Calu3 (cell line): ENCODE measurements around the gene HBA1. TPM values are rescaled to one million over a fixed set of nuclear protein-coding genes. Genes with fewer than 3 reads are reported as not detected.
A peak's percentile ranks its signal among the peaks of the same experiment; 100 is the strongest.

Experiments used
- BruUV-seq: library from RNA; stranded (reverse); fragments of 400-500 nt; replicated peaks from 2 replicates; lab custom pipeline; 2021; lab: Mats Ljungman, UMichigan
- CTCF ChIA-PET: fragments of 300-600 bp; sonication (Branson Sonifier 250); formaldehyde crosslinking; loops from one replicate; lab custom pipeline; 2022; ENCODE audit warnings: antibody characterized with exemption; lab: Charles Lee
- DNase-seq: peaks from one replicate; pipeline ENCODE4 v3.0.0; 2022
- H3K27ac Mint-ChIP-seq: one replicate; pipeline ENCODE4 v1.8.0; 2022; ENCODE audit warnings: mixed read lengths; ENCODE audit not compliant: unreplicated experiment
- H3K27me3 Mint-ChIP-seq: one replicate; pipeline ENCODE4 v1.8.0; 2022; ENCODE audit warnings: mixed read lengths; ENCODE audit not compliant: unreplicated experiment
- H3K36me3 Mint-ChIP-seq: one replicate; pipeline ENCODE4 v1.8.0; 2022; ENCODE audit warnings: mild to moderate bottlenecking, moderate library complexity, mixed read lengths; ENCODE audit not compliant: insufficient read depth, unreplicated experiment
- H3K4me1 Mint-ChIP-seq: one replicate; pipeline ENCODE4 v1.8.0; 2022; ENCODE audit warnings: mild to moderate bottlenecking, low read depth, mixed read lengths; ENCODE audit not compliant: unreplicated experiment
- H3K4me3 Mint-ChIP-seq: one replicate; pipeline ENCODE4 v1.8.0; 2022; ENCODE audit warnings: mild to moderate bottlenecking, low read depth, moderate library complexity, mixed read lengths; ENCODE audit not compliant: unreplicated experiment
- H3K9me3 Mint-ChIP-seq: one replicate; pipeline ENCODE4 v1.8.0; 2022; ENCODE audit warnings: low read depth, mixed read lengths; ENCODE audit not compliant: unreplicated experiment
- CTCF ChIP-seq: fragments of 200-600 bp; IDR thresholded peaks from one replicate; pipeline ENCODE4 v1.8.0; 2022; ENCODE audit warnings: antibody characterized with exemption; ENCODE audit not compliant: unreplicated experiment
- intact Hi-C: fragments of 100-400 bp; cut with micrococcal nuclease; formaldehyde crosslinking; loops from one replicate; pipeline ENCODE4 v1.10.0; 2022; ENCODE audit not compliant: unreplicated experiment
- total RNA-seq: library from RNA; stranded (reverse); gene quantifications from 2 replicates; pipeline ENCODE4 v1.2.3, GENCODE V29; 2022

Gene HBA1
- total RNA-seq, 1 experiment from 2014 or later, result not detected

GRCh38 chr16:181565-182021 lies 5.1 kb downstream of the HBA1 start:
- no peak overlapping the region for H3K27ac Mint-ChIP-seq
- peaks cover 19% of the 10 kb centered on the region for H3K27me3 Mint-ChIP-seq
- DNase-seq, result no peak
- no TSS peak for BruUV-seq
- H3K36me3 Mint-ChIP-seq, result peaks cover 45% of the 10 kb centered on the region
- H3K4me1 Mint-ChIP-seq, result no peaks in the 10 kb centered on the region
- intact Hi-C loops, result loop anchor here (2.0 kb wide), 1 partner anchor 65 kb away; no protein-coding TSS in a partner anchor
- peak; percentile 98 for TF ChIP-seq CTCF
- peak overlapping the region; percentile 32 for H3K4me3 Mint-ChIP-seq
- CTCF ChIA-PET, result interaction anchor here (1.4 kb wide), 1 partner anchor 74 kb away, joined by 4 read pairs; no protein-coding TSS in a partner anchor
- H3K9me3 Mint-ChIP-seq, result no peaks in the 10 kb centered on the region

GRCh38 chr16:183005-183404 lies 6.5 kb downstream of the HBA1 start:
- no peak overlapping the region for H3K27ac Mint-ChIP-seq
- peaks cover 54% of the 10 kb centered on the region for H3K36me3 Mint-ChIP-seq
- H3K4me3 Mint-ChIP-seq, result no peak overlapping the region
- H3K27me3 Mint-ChIP-seq, result peaks cover 9% of the 10 kb centered on the region
- no peaks in the 10 kb centered on the region for H3K9me3 Mint-ChIP-seq
- no peak for TF ChIP-seq CTCF
- intact Hi-C loops, result no loop called here
- no peaks in the 10 kb centered on the region for H3K4me1 Mint-ChIP-seq
- CTCF ChIA-PET, result interaction anchor here (0.7 kb wide), 1 partner anchor 77 kb away, joined by 8 read pairs; no protein-coding TSS in a partner anchor
- DNase-seq, result no peak
- BruUV-seq, result TSS peak; percentile 36

- Mint-ChIP-seq H3K27ac (no peak overlapping the region), H3K9me3 (no peaks in the 10 kb centered on the region), H3K4me3 (no peak overlapping the region), H3K27me3 (no peaks in the 10 kb centered on the region), H3K4me1 (no peaks in the 10 kb centered on the region), H3K36me3 (peaks cover 67% of the 10 kb centered on the region)
- no peak for TF ChIP-seq CTCF
- no peak for DNase-seq
- no TSS peak for BruUV-seq
- intact Hi-C loops, result no loop called here
- CTCF ChIA-PET, result no interaction called here
These were observed 8.7 kb downstream of the HBA1 start for GRCh38 chr16:185213-185612.

- CTCF ChIA-PET, result no interaction called here
- peak overlapping the region; percentile 62 for H3K27ac Mint-ChIP-seq
- TF ChIP-seq CTCF, result no peak
- DNase-seq, result no peak
- no TSS peak for BruUV-seq
- no peaks in the 10 kb centered on the region for H3K4me1 Mint-ChIP-seq
- intact Hi-C loops, result no loop called here
- H3K9me3 Mint-ChIP-seq, result no peaks in the 10 kb centered on the region
- H3K27me3 Mint-ChIP-seq, result no peaks in the 10 kb centered on the region
- H3K4me3 Mint-ChIP-seq, result no peak overlapping the region
- H3K36me3 Mint-ChIP-seq, result peaks cover 71% of the 10 kb centered on the region
These were observed 9.2 kb downstream of the HBA1 start for GRCh38 chr16:185691-186090.
